HL-60/S4 treated with phorbol 12-myristate 13-acetate at 8.2 ng/mL for 4 days and 3 days (cell line): Measurements from ENCODE around the gene GPD2.
"Not testable (repeated sequence)": the region's sequence is repeated elsewhere in the genome, so short reads cannot be mapped to it uniquely, and the experiment has no call there.

Experiments used
- in situ Hi-C: fragments of 300-500 bp; cut with MboI; formaldehyde crosslinking; loops from 2 replicates; pipeline ENCODE4 v1.15.0; 2022; ENCODE audit warnings: low sequenced_read_pairs

GPD2 gene

DNA sequence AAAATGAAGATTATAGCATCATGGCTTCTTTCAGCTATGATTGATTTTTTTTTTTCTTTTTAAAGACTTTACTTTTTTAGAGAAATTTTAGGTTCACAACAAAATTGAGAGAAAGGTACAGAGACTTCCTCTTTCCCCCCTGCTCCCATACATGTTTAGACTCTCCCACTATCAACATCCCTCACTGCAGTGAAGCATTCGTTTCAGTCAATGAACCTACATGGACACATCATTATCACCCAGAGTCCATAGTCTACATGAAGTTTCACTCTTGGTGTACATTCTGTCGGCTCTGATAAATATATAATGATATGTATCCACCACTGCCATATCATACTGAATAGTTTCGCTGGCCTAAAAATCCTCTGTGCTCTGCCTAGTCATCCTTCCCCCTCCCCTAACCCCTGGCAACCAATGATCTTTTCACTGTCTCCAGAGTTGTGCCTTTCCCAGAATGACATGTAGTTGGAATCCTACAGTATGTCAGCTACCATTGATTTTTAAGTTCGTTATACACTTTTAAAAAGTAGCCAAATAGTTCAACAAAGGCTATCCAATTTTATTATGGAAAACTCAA lies 86.8 kb downstream of the GPD2 start:
- in situ Hi-C loops: no loop called here

DNA sequence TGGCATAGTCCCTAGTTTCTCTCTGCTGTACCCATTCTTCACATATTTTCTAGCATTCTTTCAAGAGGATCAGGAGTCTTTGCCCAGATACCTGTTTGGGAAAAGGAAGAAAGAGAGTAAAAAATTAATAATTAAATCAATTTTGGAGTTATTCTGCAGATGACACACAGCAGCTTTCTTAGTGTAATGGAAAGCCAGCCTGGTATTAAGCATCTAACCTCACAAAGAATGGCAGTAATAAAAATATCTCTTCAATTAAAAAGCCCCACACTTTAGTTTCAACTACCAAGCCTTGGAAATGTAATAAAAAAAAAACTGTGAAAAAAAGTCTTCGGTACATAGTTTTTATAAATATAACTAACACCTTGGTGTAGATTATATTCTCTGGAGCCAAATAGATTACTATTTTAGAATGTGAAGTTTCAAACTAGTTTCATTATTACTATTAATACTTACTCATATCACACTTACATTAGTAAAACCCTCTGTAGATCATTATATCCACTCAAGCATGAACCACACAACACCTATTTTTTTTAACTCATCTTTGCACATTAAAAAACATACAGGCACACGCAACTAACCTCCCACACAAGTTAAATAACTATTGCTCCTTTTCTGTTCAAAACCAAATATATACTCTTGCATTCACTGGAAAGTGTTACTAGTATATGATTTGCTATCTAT lies 90.9 kb downstream of the GPD2 start:
- in situ Hi-C loops: no loop called here

DNA sequence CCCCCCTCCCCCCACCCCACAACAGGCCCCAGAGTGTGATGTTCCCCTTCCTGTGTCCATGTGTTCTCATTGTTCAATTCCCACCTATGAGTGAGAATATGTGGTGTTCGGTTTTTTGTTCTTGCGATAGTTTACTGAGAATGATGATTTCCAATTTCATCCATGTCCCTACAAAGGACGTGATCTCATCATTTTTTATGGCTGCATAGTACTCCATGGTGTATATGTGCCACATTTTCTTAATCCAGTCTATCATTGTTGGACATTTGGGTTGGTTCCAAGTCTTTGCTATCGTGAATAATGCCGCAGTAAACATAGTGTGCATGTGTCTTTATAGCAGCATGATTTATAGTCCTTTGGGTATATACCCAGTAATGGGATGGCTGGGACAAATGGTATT lies 92.4 kb downstream of the GPD2 start:
- in situ Hi-C loops: not testable (repeated sequence)

GRCh38 chr2:156532989-156533388 lies 96.8 kb downstream of the GPD2 start:
- in situ Hi-C loops: no loop called here

DNA sequence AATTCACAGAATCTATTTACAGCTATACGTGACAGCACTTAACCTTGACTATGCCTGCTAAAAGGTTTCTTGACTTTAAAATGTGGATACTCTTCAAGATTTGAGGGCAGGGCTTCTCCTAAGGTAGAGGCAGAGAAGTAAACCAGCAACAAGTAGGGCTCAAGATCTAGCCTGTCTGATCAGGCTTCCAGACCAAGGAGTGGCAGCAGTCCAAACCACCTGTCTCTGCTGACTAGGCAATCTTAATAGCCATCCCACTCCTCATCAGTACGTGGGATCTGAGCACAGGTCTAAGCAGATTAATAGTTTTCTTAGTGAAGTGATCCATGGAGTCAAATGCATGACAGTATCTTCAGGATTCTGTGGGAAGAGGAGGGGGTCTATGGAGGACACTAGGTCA lies 100.4 kb downstream of the GPD2 start:
- in situ Hi-C loops: no loop called here

- in situ Hi-C loops: no loop called here
Observed at GRCh38 chr2:156537141-156537540, 101.0 kb downstream of the GPD2 start.

DNA sequence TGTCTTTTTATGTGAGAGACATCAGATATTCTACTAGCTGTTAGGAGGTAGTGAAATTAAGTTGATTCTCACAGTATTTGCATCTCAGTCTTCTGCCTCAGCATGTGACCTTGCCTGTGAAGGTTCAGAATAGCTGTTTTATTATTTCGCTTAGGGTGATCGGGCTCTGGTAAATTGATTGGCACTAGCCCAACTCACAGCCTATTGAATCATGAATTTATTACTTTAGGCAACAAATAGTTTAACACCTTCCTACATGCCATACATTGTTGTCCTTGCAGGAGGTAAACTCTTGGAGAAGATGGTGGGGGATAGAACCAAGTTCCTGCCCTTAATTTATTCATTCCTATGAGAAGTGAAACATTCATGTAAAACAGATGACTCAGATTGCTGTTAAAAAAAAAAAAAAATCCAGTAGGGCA lies 101.9 kb downstream of the GPD2 start:
- in situ Hi-C loops: no loop called here

GRCh38 chr2:156539086-156539860 lies 103.1 kb downstream of the GPD2 start:
- in situ Hi-C loops: no loop called here

DNA sequence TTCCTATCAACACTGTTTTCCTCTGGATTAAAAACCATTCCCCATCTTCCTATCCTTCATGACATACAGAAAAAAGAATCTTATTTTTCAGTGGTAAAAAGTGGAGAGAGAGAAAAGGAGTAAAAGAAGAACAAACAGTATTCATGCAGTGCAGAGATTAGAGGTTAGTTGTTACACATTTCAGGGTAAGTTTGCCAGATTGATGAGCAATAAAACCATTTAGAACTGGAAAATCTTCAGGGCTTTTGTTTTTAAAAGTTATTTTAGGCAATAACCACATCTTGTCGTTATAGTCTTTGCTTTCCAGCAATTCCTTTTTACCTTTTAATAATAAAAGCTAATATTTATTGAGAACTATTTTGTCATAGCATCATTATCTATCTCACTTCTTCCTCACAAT lies 104.5 kb downstream of the GPD2 start:
- in situ Hi-C loops: no loop called here

DNA sequence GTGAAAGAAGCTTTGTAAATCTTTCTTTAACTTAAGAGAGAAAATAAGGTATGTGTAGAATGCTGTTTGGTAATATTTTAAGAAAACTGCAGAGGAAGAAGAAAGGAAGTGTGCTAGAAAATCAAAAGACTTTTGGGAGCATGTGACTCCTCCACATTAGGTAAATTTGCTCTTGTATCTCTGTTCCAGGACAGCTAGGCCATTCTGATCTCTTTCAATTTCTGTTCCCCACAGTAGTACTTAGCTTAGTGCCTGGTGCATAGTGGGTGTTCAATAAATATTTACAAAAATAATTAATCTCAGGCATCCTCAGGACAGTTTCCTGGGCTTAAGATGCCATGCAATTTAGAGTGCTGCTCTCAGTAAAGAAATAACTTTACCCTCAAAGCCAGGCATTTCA lies 105.0 kb downstream of the GPD2 start:
- in situ Hi-C loops: no loop called here

DNA sequence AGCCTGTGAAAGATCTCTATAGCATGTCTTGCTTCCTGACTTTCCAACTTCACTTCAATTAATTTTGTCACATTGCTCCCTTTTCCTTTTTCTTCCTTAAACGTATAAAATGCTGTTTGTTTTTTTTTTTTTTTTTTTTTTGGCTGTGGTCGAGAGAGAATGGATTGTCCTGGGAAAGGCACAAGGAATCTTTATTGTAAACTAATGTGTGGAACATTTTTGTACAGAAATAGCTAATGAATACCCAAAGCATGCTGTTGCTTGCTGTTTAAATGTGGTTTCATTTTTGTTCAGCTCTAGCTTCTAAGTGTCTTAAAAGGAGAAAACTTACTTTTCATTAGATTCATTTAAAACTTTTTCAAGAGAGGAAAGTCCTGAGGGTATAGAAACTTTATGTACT lies 105.5 kb downstream of the GPD2 start:
- in situ Hi-C loops: no loop called here

GRCh38 chr2:156548413-156548812 lies 112.2 kb downstream of the GPD2 start:
- in situ Hi-C loops: no loop called here

DNA sequence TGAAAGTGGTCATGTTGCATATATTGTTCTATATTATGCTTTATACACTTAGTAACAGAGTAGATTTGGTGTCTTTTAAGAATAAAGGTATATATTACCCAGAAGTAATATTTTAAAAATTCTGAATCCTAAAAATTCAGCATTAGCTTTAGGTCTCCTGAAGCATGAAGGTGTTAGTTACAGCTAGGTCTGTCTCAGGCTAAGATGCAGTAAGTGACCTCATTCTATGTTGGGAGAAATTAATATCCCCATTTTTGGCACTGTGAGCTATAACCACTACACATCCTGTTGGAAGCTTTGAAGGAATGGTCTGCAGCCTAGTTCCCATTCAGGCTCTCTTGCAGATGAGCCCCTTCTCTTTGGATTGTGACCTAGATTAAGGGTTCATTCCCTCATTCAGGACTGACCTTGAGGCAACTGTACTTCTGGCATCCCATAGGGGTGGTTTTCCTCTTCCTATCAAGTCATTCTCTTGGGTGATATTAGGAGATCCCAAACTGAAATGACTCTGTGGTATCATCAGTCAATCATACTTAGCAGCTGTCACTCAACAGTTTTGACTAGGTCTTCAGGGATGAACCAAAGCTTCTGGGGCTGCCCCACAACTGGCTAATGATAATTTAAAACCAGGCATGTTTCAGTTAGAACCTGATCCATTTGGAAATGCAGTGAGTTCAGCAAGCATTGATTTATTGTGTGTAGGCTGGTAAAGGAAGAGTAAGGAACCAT lies 117.7 kb downstream of the GPD2 start:
- in situ Hi-C loops: no loop called here

GRCh38 chr2:156561326-156561725 lies 125.1 kb downstream of the GPD2 start:
- in situ Hi-C loops: no loop called here

- in situ Hi-C loops: no loop called here
Observed at GRCh38 chr2:156562124-156562523, 125.9 kb downstream of the GPD2 start.

DNA sequence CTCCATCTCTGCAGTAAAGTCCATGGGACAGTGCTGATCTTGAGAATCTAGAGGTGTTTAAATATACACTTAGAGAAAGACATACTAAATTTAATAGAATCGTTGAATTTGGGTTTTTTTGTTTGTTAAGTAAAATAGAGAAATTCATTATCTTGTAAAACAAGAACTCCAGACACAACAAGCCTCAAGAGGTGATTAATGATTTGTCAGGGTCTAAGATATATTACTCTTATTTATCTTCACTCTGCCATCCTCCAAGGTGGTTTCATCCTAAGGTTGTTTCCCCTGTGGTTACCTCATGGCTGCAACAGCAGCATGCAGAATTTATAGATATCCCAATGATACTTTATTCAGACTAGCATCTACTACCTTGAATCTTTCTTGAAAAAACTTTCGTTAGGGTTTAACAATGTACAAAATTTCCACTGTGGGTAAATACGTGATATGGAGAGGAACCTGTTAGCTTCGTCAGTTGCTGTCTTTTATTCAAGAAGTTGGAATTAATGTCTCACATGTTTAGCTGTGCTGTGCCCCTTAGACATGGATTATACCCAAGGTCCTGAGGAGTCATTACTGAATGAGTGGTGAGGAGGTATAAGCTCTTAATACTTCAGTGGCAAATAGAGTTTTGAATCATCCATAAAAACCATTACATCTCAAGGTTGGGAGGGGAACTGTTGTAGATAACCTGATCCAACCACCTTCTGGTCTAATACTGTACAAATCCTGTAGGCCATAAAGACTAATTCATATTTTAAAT lies 128.0 kb downstream of the GPD2 start:
- in situ Hi-C loops: no loop called here

GRCh38 chr2:156565066-156565710 lies 129.0 kb downstream of the GPD2 start:
- in situ Hi-C loops: no loop called here

DNA sequence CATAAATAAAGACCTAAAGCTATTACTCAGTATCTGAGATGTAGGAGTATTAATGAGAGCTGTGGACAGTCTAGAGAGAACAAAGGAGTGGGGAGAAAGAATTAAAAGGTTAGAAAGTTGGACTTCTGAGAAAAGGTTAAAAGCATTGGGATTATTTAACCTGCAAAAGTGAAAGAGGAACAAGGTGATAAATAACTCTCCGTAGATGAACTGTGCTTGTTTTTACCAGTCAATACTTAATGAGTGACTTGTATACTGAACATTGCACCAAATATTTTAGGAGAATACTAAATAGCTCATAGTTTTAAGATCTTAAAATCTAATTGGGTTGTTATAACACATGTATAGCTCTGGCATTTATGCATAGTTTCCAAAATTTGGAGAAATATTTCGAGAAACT lies 137.5 kb downstream of the GPD2 start:
- in situ Hi-C loops: no loop called here

DNA sequence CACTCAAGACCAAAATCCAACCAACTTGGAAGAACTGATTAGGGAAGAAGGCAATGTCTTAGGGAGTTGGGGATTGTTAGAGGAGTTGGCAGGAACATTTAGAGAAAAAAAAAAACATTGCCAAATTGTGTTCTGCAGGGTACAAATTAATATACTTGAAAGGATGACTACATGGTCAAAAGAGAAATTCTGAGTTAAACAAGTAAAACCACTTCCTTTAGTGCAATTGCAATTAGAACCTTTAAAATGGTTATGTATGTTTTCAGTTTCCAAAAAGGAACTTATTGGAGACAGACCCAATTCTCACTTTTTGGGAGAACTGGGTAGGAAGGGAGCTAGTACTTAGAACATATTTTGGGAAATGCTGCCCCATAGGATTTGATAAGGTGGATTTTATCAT lies 137.9 kb downstream of the GPD2 start:
- in situ Hi-C loops: no loop called here

GRCh38 chr2:156576005-156576404 lies 139.8 kb downstream of the GPD2 start:
- in situ Hi-C loops: no loop called here
